ENCODE results near the gene MED9.

Gene MED9

GRCh38 chr17:17466511-17466910 is 10.3 kb upstream of the MED9 start:
- no peak for TF ChIP-seq CTCF (conservative IDR thresholded peaks at IDR 0.05; ENCODE audit: low read depth, low read length)

GRCh38 chr17:17467016-17467415 is 9.8 kb upstream of the MED9 start:
- TF ChIP-seq CTCF (conservative IDR thresholded peaks at IDR 0.05; ENCODE audit: low read depth, low read length), result no peak
- no peak for DNase-seq (ENCODE audit: low read depth)
- no peak overlapping the region for H3K4me3 ChIP-seq (ENCODE audit: low read length)

More at GRCh38 chr17:17466511-17466910, 10.3 kb upstream of the MED9 start:
- no peak overlapping the region for H3K4me3 ChIP-seq (ENCODE audit: low read length)
- no peak for DNase-seq (ENCODE audit: low read depth)

GRCh38 chr17:17467720-17468119 is 9.1 kb upstream of the MED9 start:
- no peak for TF ChIP-seq CTCF (conservative IDR thresholded peaks at IDR 0.05; ENCODE audit: low read depth, low read length)
- no peak overlapping the region for H3K4me3 ChIP-seq (ENCODE audit: low read length)
- no peak for DNase-seq (ENCODE audit: low read depth)

GRCh38 chr17:17468217-17469010 is 8.4 kb upstream of the MED9 start:
- DNase-seq (ENCODE audit: low read depth), result no peak
- no peak for TF ChIP-seq CTCF (conservative IDR thresholded peaks at IDR 0.05; ENCODE audit: low read depth, low read length)
- H3K4me3 ChIP-seq (ENCODE audit: low read length), result no peak overlapping the region

- no peak overlapping the region for H3K4me3 ChIP-seq (ENCODE audit: low read length)
- TF ChIP-seq CTCF (conservative IDR thresholded peaks at IDR 0.05; ENCODE audit: low read depth, low read length), result no peak
These were observed 7.4 kb upstream of the MED9 start for GRCh38 chr17:17469358-17469757.

GRCh38 chr17:17469996-17470395 is 6.8 kb upstream of the MED9 start:
- TF ChIP-seq CTCF (conservative IDR thresholded peaks at IDR 0.05; ENCODE audit: low read depth, low read length), result no peak
- no peak for DNase-seq (ENCODE audit: low read depth)
- no peak overlapping the region for H3K4me3 ChIP-seq (ENCODE audit: low read length)

More at GRCh38 chr17:17469358-17469757, 7.4 kb upstream of the MED9 start:
- no peak for DNase-seq (ENCODE audit: low read depth)

GRCh38 chr17:17472333-17472920 is 4.4 kb upstream of the MED9 start:
- no peak for DNase-seq (ENCODE audit: low read depth)
- TF ChIP-seq CTCF (conservative IDR thresholded peaks at IDR 0.05; ENCODE audit: low read depth, low read length), result no peak
- no peak overlapping the region for H3K4me3 ChIP-seq (ENCODE audit: low read length)

Measured in retinal pigment epithelial cell (primary cell).